ENCODE results near the gene INKA2.

- TF ChIP-seq, protein P1, sequence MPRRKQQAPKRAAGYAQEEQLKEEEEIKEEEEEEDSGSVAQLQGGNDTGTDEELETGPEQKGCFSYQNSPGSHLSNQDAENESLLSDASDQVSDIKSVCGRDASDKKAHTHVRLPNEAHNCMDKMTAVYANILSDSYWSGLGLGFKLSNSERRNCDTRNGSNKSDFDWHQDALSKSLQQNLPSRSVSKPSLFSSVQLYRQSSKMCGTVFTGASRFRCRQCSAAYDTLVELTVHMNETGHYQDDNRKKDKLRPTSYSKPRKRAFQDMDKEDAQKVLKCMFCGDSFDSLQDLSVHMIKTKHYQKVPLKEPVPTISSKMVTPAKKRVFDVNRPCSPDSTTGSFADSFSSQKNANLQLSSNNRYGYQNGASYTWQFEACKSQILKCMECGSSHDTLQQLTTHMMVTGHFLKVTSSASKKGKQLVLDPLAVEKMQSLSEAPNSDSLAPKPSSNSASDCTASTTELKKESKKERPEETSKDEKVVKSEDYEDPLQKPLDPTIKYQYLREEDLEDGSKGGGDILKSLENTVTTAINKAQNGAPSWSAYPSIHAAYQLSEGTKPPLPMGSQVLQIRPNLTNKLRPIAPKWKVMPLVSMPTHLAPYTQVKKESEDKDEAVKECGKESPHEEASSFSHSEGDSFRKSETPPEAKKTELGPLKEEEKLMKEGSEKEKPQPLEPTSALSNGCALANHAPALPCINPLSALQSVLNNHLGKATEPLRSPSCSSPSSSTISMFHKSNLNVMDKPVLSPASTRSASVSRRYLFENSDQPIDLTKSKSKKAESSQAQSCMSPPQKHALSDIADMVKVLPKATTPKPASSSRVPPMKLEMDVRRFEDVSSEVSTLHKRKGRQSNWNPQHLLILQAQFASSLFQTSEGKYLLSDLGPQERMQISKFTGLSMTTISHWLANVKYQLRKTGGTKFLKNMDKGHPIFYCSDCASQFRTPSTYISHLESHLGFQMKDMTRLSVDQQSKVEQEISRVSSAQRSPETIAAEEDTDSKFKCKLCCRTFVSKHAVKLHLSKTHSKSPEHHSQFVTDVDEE (CRISPR knock-in tag; IDR thresholded peaks at IDR 0.05): no peak
- TF ChIP-seq TCF4 (CRISPR knock-in tag; IDR thresholded peaks at IDR 0.05; ENCODE audit: borderline replicate concordance): no peak
- TF ChIP-seq RARB (CRISPR knock-in tag; IDR thresholded peaks at IDR 0.05): no peak
Observed at GRCh38 chr1:111762332-111762731, 23.1 kb upstream of the INKA2 start.
